Tibial artery (tissue), 4 donors: ENCODE results near the gene CLDND1.

Experiments used
- DNase-seq, 2 donors: peaks; one replicate each; pipeline ENCODE4 v3.0.0-alpha.2; 2019
- H3K27ac ChIP-seq, 2 donors: fragments of 200-600 bp; sonication (generic) in 1 of 2; 1 replicate in 1 of 2; 2 replicates in 1 of 2; pipeline ENCODE4 v1.5.1; 2018 to 2019; ENCODE audit warnings: mild to moderate bottlenecking in 1 of 2
- H3K27me3 ChIP-seq, 2 donors: fragments of 200-600 bp; sonication (generic) in 1 of 2; one replicate each; pipeline versions ENCODE4 v1.5.1 to v1.6.0; 2016 to 2019
- H3K36me3 ChIP-seq, 3 donors: fragments of 200-600 bp; sonication (generic) in 2 of 3; one replicate each; pipeline ENCODE4 v1.5.1; 2016 to 2019; ENCODE audit warnings: mild to moderate bottlenecking in 2 of 3
- H3K4me1 ChIP-seq, 4 donors: fragments of 200-600 bp; sonication (generic) in 2 of 4; 1 replicate in 3 of 4; 2 replicates in 1 of 4; pipeline ENCODE4 v1.5.1; 2016 to 2019
- H3K4me3 ChIP-seq, 2 donors: fragments of 200-600 bp; sonication (generic) in 1 of 2; 1 replicate in 1 of 2; 2 replicates in 1 of 2; pipeline ENCODE4 v1.5.1; 2018 to 2019; ENCODE audit warnings: mild to moderate bottlenecking in 2 of 2
- H3K9me3 ChIP-seq, 3 donors: fragments of 200-600 bp; sonication (generic) in 1 of 3; one replicate each; pipeline ENCODE4 v1.5.1; 2016 to 2019
- CTCF ChIP-seq, 2 experiments: fragments of 200-600 bp in 1 of 2; fragments of 450-650 bp in 1 of 2; IDR thresholded peaks; one replicate each; pipeline ENCODE4 v1.5.1; 2017 to 2019; ENCODE audit warnings: antibody characterized with exemption in 2 of 2, mild to moderate bottlenecking in 1 of 2, moderate library complexity in 1 of 2
- intact Hi-C: fragments of 100-400 bp; cut with DNase I; formaldehyde crosslinking; loops from one replicate; pipeline ENCODE4 v1.15.0; 2023; ENCODE audit warnings: low total_unique reads

CLDND1 gene

GRCh38 chr3:98550833-98551232, 28.1 kb upstream of the CLDND1 start:
- no peaks in the 10 kb centered on the region for H3K9me3 ChIP-seq
- no peaks in the 10 kb centered on the region for H3K36me3 ChIP-seq
- H3K4me3 ChIP-seq, result no peak overlapping the region
- no peak overlapping the region for H3K27ac ChIP-seq
- intact Hi-C loops, result no loop called here
- no peaks in the 10 kb centered on the region for H3K4me1 ChIP-seq
- no peak for TF ChIP-seq CTCF (IDR thresholded peaks at IDR 0.05)
- DNase-seq, result no peak
- H3K27me3 ChIP-seq, result peaks cover 0 to 5% of the 10 kb centered on the region in 2 donors

- intact Hi-C loops, result no loop called here
- Histone ChIP-seq H3K36me3 (no peaks in the 10 kb centered on the region), H3K27me3 (peaks cover 0 to 5% of the 10 kb centered on the region in 2 donors), H3K4me3 (no peak overlapping the region), H3K27ac (no peak overlapping the region), H3K4me1 (no peaks in the 10 kb centered on the region), H3K9me3 (no peaks in the 10 kb centered on the region)
- TF ChIP-seq CTCF (IDR thresholded peaks at IDR 0.05), result no peak
- no peak for DNase-seq
Measured at GRCh38 chr3:98548544-98548943, 25.8 kb upstream of the CLDND1 start.

- intact Hi-C loops, result no loop called here
- Histone ChIP-seq H3K4me1 (no peaks in the 10 kb centered on the region), H3K4me3 (no peak overlapping the region), H3K9me3 (no peaks in the 10 kb centered on the region), H3K27me3 (peaks cover 0 to 5% of the 10 kb centered on the region in 2 donors), H3K27ac (no peak overlapping the region), H3K36me3 (no peaks in the 10 kb centered on the region)
- TF ChIP-seq CTCF (IDR thresholded peaks at IDR 0.05), result no peak
- DNase-seq, result no peak
Measured at GRCh38 chr3:98545940-98546339, 23.2 kb upstream of the CLDND1 start.

GRCh38 chr3:98542623-98543022, 19.9 kb upstream of the CLDND1 start:
- no peak for TF ChIP-seq CTCF (IDR thresholded peaks at IDR 0.05)
- no peak for DNase-seq
- Histone ChIP-seq H3K4me3 (no peak overlapping the region), H3K27me3 (peaks cover 0 to 5% of the 10 kb centered on the region in 2 donors), H3K27ac (no peak overlapping the region), H3K36me3 (no peaks in the 10 kb centered on the region), H3K4me1 (no peaks in the 10 kb centered on the region), H3K9me3 (no peaks in the 10 kb centered on the region)
- intact Hi-C loops, result no loop called here

GRCh38 chr3:98541695-98542094, 19.0 kb upstream of the CLDND1 start:
- Histone ChIP-seq H3K27me3 (no peaks in the 10 kb centered on the region), H3K27ac (no peak overlapping the region), H3K4me3 (no peak overlapping the region), H3K4me1 (no peaks in the 10 kb centered on the region), H3K36me3 (no peaks in the 10 kb centered on the region), H3K9me3 (no peaks in the 10 kb centered on the region)
- DNase-seq, result no peak
- TF ChIP-seq CTCF (IDR thresholded peaks at IDR 0.05), result no peak
- intact Hi-C loops, result no loop called here

GRCh38 chr3:98540346-98540745, 17.6 kb upstream of the CLDND1 start:
- H3K9me3 ChIP-seq, result no peaks in the 10 kb centered on the region
- intact Hi-C loops, result no loop called here
- no peak overlapping the region for H3K4me3 ChIP-seq
- TF ChIP-seq CTCF (IDR thresholded peaks at IDR 0.05), result no peak
- DNase-seq, result no peak
- H3K4me1 ChIP-seq, result no peaks in the 10 kb centered on the region
- no peak overlapping the region for H3K27ac ChIP-seq
- H3K27me3 ChIP-seq, result no peaks in the 10 kb centered on the region
- H3K36me3 ChIP-seq, result no peaks in the 10 kb centered on the region
